Heart right ventricle (tissue), 16 donors: ENCODE measurements around the gene SIVA1. TPM values are rescaled to one million over a fixed set of nuclear protein-coding genes. Genes with fewer than 3 reads are reported as not detected.

Experiments used
- ATAC-seq, 8 donors: fragments of 200-7000 bp; cut with Tn5 transposase; one replicate each; pipeline ENCODE4 v1.9.1; 2020; ENCODE audit warnings: mild to moderate bottlenecking in 8 of 8, moderate library complexity in 8 of 8, moderate number of reproducible peaks in 1 of 8
- DNase-seq, 2 donors: peaks; one replicate each; pipeline ENCODE4 v3.0.0-alpha.2; 2020
- H3K27ac ChIP-seq, 10 donors: fragments of 200-600 bp; sonication (generic) in 2 of 10; one replicate each; pipeline versions ENCODE4 v1.5.0 to v1.8.0; 2020 to 2022; ENCODE audit warnings: mild to moderate bottlenecking in 3 of 10
- H3K27me3 ChIP-seq, 7 donors: fragments of 200-600 bp; one replicate each; pipeline ENCODE4 v1.8.0; 2021 to 2022; ENCODE audit warnings: mild to moderate bottlenecking in 2 of 7
- H3K36me3 ChIP-seq, 9 donors: fragments of 200-600 bp; sonication (generic) in 1 of 9; one replicate each; pipeline versions ENCODE4 v1.5.0 to v1.8.0; 2020 to 2022; ENCODE audit warnings: mild to moderate bottlenecking in 2 of 9
- H3K4me1 ChIP-seq, 9 donors: fragments of 200-600 bp; sonication (generic) in 1 of 9; one replicate each; pipeline versions ENCODE4 v1.5.0 to v1.8.0; 2020 to 2022; ENCODE audit warnings: mild to moderate bottlenecking in 4 of 9
- H3K4me3 ChIP-seq, 10 donors: fragments of 200-600 bp; sonication (generic) in 2 of 10; one replicate each; pipeline versions ENCODE4 v1.5.0 to v1.8.0; 2020 to 2022; ENCODE audit warnings: mild to moderate bottlenecking in 7 of 10, moderate library complexity in 2 of 10
- H3K9me3 ChIP-seq, 11 donors: fragments of 200-600 bp in 10 of 11; sonication (generic) in 2 of 11; one replicate each; pipeline versions ENCODE4 v1.5.0 to v1.8.0; 2013 to 2022; ENCODE audit warnings: mild to moderate bottlenecking in 2 of 11, control low read depth in 1 of 11, moderate library complexity in 1 of 11
- WGBS, 2 donors: extraction: QIAGEN DNeasy Blood & Tissue Kit; methylation state at CpG; one replicate each; pipeline ENCODE4 v1.1.7; 2013; ENCODE audit warnings: inconsistent platforms in 1 of 2; 5-methylcytosine and 5-hydroxymethylcytosine counted together
- intact Hi-C, 10 donors: fragments of 100-400 bp; cut with DNase I; formaldehyde crosslinking; loops; one replicate each; pipeline versions ENCODE4 v1.11.1 to v1.14.2; 2022
- polyA plus RNA-seq, 2 donors: library from polyadenylated mRNA; stranded (reverse); fragments of 200-250 nt; gene quantifications; one replicate each; pipeline ENCODE4 v1.2.3, GENCODE V29; 2013
- total RNA-seq, 10 donors: library from RNA; stranded (reverse); fragmentation: NEBNext Ultra II Directional in 3 of 10; extraction: Animal tissue kit (Norgen Biotek cat#: 25700) in 3 of 10; gene quantifications; one replicate each; pipeline versions ENCODE4 v1.2.1 to v1.2.4, GENCODE V29; 2021 to 2023
- TF ChIP-seq, protein P1 (sequence below), 9 donors: fragments of 200-600 bp; sonication (generic) in 2 of 9; IDR thresholded peaks; one replicate each; pipeline versions ENCODE4 v1.5.0 to v1.8.0; 2021 to 2022; ENCODE audit warnings: antibody characterized with exemption in 9 of 9, mild to moderate bottlenecking in 5 of 9, moderate library complexity in 1 of 9
- donor health status: Arrhythmogenic right ventricular cardiomyopathy.
- donor health status: ischemic (EF 13 %, LVEDD 7.1; RV severe dilation, severe dysfunction).
- donor health status: healthy with polysubstance abuse.
- donor health status: DM: no; HTN: yes; CAD: no.
- donor health status: DM: no; HTN: no; CAD: no.
- donor health status: ischemic (EF 25% LVEDD 6.9; RV normal size, moderate dysfunction).
- donor health status: ischemic (EF 25% LVEDD 5.7; RV mildly dilated, moderate dysfunction).
- donor health status: healthy.
- donor health status: DM: yes; HTN: yes; CAD: no.
- donor health status: Ischemic cardiomyopathy.
- donor health status: ischemic (EF 35%, LVEDD 5.7; RV mildly dilated, moderate dysfunction).
- donor health status: nonischemic (EF 11% LVEDD 7.7; RV severe dilation, severe dysfunction).
- donor health status: DM: yes; HTN: yes; CAD: no.
- donor health status: PGD.
- donor health status: ischemic (EF 29% LVEDD 5.4; RV normal size, mild dysfunction).
- donor health status: nonischemic (EF 23%, LVEDD 6.1; RV moderate dilation, normal function).

Gene SIVA1
- total and polyA plus RNA-seq, 12 donors: 43.3 to 203 (median 53.0) TPM

DNA sequence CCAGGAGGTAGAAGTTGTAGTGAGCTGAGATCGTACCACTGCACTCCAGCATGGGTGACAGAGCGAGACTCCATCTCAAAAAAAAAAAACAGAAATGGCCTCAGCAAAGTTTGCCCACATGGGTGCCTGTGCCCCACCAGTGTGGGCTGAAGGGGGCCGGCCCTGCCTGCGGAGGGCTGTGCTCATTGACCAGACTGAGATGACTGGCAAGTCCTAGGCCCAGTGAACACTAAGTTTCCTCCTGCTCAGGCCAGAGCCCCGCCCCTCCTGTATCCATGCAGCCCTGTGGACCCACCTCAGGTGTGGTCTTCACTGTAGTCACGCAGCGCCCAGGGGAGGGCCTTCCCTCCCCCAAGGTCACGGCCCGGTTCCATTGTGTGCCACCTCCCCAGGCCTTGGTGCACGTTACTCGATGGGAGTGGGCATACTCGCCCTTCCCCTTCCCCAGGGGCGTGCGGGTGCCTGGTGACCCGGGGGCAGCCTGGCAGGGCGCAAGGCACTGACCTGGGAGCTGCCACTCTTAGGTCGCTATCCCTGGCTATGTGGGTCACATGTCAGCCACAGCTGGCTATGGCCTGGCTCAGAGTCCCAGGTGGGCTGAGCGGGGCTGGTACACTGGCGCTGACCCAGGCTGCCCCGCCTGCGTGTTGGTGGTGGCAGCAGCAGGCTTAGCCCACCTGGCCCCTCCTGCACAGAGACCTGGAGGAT is 47.5 kb upstream of the SIVA1 start:
- Histone ChIP-seq H3K4me3 (no peak overlapping the region), H3K36me3 (peaks cover 0 to 77% (median 25%) of the 10 kb centered on the region in 9 donors), H3K9me3 (no peaks in the 10 kb centered on the region), H3K4me1 (peaks cover 0 to 42% (median 10%) of the 10 kb centered on the region in 9 donors), H3K27ac (no peak overlapping the region), H3K27me3 (no peaks in the 10 kb centered on the region)
- TF ChIP-seq, protein P1, sequence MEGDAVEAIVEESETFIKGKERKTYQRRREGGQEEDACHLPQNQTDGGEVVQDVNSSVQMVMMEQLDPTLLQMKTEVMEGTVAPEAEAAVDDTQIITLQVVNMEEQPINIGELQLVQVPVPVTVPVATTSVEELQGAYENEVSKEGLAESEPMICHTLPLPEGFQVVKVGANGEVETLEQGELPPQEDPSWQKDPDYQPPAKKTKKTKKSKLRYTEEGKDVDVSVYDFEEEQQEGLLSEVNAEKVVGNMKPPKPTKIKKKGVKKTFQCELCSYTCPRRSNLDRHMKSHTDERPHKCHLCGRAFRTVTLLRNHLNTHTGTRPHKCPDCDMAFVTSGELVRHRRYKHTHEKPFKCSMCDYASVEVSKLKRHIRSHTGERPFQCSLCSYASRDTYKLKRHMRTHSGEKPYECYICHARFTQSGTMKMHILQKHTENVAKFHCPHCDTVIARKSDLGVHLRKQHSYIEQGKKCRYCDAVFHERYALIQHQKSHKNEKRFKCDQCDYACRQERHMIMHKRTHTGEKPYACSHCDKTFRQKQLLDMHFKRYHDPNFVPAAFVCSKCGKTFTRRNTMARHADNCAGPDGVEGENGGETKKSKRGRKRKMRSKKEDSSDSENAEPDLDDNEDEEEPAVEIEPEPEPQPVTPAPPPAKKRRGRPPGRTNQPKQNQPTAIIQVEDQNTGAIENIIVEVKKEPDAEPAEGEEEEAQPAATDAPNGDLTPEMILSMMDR (IDR thresholded peaks at IDR 0.05): no peak
- DNase-seq (no peak), ATAC-seq (no peak)
- 95% methylated on average over 21 of the region's 21 CpGs for WGBS, 2 donors
- intact Hi-C loops: loop anchor here in 2 of 10 donors (5.0 kb wide), 1 partner anchor 53 kb away; no protein-coding TSS in a partner anchor

DNA sequence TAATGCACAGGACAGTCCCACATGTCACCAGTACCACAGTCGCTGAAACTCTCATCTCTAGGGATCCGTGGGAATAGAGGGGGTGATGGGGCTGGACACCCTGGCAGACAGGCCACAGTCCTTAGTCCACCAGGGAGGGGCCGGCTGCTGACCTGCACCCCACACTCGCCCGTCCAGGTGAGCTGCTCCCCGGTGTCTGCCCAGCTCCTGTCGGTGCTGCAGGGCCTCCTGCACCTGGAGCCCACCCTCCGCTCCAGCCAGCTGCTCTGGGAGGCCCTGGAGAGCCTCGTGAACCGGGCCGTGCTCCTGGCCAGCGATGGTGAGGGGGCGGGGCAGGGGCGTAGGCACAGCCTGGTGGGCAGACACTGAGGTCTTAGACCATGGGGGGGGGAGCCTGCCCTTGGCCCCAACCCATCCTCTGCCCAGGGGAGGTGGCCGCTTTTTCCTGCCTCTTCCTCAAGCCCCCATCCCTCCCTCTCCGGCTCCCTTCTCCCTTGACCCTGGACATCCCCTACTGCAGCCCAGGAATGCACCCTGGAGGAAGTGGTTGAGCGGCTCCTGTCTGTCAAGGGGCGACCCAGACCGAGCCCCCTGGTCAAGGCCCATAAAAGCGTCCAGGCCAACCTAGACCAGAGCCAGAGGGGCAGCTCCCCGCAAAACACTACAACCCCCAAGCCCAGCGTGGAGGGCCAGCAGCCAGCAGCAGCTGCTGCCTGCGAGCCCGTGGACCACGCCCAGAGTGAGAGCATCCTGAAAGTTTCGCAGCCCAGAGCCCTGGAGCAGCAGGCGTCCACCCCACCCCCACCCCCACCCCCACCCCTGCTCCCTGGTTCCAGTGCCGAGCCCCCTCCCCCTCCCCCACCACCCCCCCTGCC is 46.0 kb upstream of the SIVA1 start:
- no peak overlapping the region for H3K4me3 ChIP-seq
- TF ChIP-seq, protein P1 (IDR thresholded peaks at IDR 0.05): no peak
- no peak for DNase-seq
- no peak overlapping the region for H3K27ac ChIP-seq
- no peaks in the 10 kb centered on the region for H3K27me3 ChIP-seq
- peaks cover 0 to 82% (median 33%) of the 10 kb centered on the region in 9 donors for H3K36me3 ChIP-seq
- H3K9me3 ChIP-seq: no peaks in the 10 kb centered on the region
- intact Hi-C loops: loop anchor here in 2 of 10 donors (5.0 kb wide), 1 partner anchor 55 kb away; no protein-coding TSS in a partner anchor
- peaks cover 0 to 27% (median 6%) of the 10 kb centered on the region in 9 donors for H3K4me1 ChIP-seq
- ATAC-seq: no peak
- 69 to 71% methylated on average over 25 to 28 of the region's 28 CpGs for WGBS, 2 donors

DNA sequence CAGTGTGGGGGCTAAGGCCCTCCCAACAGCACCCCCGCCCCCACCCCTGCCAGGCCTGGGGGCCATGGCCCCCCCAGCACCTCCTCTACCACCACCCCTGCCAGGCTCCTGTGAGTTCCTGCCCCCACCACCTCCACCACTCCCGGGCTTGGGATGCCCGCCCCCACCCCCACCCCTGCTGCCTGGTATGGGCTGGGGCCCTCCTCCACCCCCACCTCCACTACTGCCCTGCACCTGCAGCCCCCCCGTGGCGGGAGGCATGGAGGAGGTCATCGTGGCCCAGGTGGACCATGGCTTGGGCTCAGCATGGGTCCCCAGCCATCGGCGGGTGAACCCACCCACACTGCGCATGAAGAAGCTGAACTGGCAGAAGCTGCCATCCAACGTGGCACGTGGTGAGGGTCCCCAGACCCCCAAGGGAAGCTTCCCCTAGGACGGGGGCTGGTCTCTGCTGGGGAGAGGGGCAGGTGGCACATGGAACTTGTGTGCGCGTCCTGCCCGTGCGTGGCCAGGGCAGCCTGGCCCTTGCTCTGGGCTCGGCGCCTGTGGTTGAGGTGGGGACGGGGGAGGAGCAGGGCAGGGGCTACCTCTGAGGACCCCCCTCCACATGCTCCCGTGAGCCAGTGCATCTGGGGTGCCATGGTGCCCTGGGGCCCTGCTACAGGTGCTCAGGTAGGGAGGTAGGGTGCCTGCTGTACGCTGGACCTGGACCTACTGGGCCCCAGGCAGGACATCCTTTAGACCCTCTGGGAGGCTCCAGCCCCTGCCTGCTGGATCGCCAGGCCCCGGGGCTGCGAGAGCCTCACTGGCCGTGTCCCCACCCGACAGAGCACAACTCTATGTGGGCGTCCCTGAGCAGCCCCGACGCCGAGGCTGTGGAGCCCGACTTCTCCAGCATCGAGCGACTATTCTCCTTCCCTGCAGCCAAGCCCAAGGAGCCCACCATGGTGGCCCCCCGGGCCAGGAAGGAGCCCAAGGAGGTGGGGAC is 45.0 kb upstream of the SIVA1 start:
- intact Hi-C loops: loop anchor here (1.0 to 5.0 kb wide), 6 partner anchors 43 to 59 kb away; no protein-coding TSS in a partner anchor
- peaks cover 0 to 22% (median 4%) of the 10 kb centered on the region in 9 donors for H3K4me1 ChIP-seq
- no peak overlapping the region for H3K4me3 ChIP-seq
- H3K36me3 ChIP-seq: peaks cover 4 to 83% (median 42%) of the 10 kb centered on the region in 9 donors
- DNase-seq (no peak), ATAC-seq (peak in 6 of 8 donors; percentile 1 to 11 (median 2))
- 66 to 67% methylated on average over 34 of the region's 34 CpGs for WGBS, 2 donors
- H3K27me3 ChIP-seq: no peaks in the 10 kb centered on the region
- H3K9me3 ChIP-seq: no peaks in the 10 kb centered on the region
- TF ChIP-seq, protein P1 (IDR thresholded peaks at IDR 0.05): no peak
- no peak overlapping the region for H3K27ac ChIP-seq
